SIG-M5 (cell line): ENCODE measurements around the gene UNC13D.

Source experiments
- DNase-seq: peaks from one replicate; lab custom pipeline; 2025; lab: John Stamatoyannopoulos, UW

UNC13D gene

DNA sequence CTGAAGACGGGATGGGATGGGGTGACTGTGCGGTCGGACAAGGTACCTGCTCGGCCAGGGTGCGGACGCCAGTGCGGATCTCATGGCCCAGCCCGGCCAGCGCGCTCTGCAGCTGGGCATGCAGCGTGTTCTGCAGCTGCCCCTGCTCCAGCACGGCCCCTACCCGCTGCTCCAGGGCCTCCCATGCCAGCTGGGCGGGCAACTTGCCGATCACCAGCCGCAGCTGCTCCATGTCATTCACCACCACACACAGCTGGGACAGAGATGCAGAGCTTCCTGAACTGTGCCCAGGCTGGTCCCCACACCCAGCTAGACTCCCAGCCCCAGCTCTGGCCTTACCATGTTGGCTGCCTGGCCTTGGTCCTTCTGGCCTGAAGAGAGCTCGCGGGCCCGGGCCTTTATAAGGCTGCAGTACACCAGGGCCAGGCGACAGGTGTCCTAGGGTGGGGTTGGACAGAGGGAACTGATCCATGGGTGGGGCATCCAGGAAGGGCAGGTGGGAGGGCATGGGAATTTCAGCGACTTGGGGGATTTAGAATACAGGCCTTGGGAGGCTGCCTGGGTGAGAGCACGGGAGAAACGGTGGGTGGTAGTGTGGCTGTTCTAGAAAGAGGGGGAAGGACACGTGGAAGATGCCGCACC lies 9.8 kb downstream of the UNC13D start:
- no peak for DNase-seq

DNA sequence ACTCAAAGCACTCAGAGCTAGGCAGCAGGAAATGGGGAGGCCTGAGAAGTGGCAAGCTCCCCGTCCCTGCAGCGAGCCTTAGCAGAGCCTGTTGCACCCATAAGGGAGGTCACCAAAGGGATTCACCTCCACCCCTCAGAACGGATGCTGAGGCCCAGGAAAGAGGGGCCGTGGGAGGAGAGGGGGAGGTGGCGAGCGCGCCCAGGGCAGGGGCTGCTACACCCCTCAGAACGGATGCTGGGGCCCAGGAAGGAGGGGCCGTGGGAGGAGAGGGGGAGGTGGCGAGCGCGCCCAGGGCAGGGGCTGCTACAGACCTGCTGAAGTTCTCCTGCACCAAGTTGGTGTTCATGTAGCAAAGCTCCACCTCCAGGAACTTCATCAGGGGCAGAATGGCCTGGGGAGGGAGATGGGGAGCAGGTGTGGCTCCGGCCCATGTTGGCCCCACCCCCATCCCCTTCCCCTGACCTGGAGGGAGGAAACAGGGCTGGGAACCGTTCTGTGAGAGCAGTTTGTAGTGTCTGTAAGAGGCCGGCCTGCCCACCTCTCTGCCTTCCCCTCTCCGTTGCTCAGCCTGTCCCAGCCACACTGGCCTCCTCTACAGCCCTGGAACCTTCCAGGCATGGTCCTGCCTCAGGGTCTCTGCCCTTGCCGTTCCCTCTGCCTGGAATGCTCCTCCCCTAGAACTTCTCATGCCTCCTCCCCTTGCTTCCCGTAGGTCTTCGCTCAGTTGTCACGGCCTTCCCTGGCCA lies 11.4 kb downstream of the UNC13D start:
- DNase-seq, result no peak

DNA sequence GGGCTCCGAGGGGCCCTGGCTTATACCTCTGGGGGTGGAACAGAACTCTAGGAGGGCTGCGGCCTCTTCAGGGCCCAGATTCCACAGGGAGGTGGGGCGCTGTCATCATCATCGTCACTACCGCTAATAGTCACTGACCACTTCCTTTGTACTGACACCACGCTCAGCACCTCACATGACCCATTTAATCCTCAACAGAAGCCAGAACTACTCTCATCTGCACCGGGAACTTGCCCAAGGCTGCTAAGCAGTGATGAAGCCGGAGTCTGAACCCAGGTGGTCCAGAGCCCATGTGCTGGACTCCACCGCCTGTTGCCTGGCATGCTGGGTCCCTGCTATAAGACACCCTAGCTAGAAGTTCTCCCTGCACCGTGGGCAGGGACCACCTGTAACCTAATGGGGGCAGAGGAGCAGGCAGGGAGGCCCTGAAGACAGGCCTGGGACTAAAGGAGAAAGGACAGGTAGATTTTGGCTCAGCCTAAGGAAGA lies 12.0 kb downstream of the UNC13D start:
- no peak for DNase-seq

DNA sequence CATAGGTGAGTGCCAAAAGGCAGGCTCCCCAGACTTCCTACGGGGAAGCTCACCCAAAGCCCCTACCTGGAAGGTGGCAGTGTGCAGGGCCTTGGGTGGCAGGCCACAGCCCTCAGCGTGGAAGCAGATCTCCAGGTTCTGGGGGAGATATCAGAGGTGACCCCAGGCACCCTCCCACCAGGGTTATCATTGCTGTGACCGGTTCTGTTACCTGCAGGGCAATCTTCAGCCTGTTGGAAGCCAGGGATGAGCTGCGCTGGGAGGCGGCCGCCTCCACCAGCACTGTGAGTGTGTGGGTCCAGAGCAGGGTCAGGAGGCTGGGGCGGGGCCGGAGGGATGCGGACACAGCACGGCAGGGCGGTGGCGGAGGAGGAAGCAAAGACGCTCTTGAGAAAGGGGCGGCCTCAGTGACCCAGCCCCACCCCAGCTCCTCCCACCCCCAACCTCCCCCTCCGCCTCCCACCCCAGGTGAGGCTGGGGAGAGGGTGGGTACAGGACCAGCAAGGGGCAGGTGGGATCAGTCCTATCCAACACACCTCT lies 13.1 kb downstream of the UNC13D start:
- DNase-seq, result no peak

DNA sequence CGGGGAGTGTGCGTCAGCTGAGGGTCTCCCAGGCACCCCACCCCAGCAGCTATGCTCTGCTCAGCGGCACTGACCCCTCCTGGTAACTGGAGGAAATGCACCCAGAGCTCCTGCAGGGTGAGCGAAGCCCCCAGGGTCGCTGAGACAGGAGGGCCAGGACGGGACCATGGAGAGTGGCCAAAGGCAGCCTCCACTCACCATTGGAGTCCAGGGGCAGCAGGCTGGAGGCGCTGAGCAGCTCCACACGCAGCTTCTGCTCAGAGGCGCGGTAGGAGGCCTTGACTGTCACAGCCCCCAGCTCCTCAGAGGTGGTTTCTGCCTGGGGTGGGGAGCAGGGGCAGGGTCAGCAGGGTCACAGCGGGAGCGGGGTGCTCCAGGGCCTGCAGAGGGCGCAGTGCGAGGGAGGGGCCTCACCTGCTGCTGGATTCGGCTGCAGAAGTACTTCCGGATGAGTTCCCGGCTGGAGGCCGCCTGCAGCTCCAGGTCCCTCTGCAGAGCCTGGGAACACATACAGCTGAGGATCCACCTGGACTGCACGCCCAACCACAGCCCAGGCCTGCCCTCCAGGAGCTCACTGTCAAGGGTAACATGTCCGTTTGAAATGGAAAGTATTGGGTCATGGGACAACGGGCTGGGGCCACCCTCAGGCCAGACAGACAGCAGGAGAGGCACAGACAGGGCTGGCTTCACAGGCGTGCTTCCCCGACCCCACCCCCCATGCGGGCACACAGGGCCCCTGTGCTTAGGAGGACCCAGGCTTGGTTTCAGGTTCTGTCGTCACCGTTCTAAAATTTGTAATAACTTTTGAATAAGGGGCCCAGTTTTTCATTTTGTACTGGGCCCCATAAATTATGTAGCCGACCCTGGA lies 13.8 kb downstream of the UNC13D start:
- no peak for DNase-seq

DNA sequence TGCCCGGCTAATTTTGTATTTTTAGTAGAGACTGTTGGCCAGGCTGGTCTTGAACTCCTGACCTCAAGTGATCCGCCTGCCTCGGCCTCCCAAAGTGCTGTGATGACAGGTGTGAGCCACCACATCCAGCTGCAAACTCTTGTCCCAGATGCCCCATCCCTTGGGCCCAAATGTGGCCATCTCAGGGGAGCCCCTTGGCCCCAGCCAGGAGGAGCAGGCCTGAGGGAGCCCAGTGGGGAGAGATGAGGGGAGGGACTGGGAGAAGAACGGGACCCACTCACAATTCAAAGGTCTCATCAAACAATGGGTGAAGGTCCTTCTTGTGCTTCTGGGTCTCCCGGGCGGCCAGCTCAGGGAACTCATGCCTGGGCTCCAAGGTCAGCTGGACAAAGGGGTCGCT lies 14.5 kb downstream of the UNC13D start:
- no peak for DNase-seq

DNA sequence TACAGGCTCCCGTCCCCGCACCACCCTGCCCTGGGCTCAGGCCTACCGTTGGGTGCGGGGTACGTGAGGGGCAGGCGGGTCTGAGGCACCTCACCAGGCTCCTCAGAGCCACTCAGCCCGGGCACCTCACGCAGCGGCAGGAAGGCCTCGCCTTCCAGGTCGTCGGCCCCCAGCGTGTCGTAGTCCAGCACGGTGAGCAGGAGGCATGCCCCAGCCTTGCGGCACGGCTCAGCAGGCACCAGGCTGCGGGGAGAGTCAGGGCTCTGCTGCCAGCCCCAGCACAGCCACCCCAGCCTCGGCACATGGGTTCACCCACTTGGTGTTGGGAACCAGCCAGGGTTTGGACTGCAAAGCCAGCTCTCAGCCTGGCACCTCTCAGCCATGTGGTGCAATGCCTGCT lies 15.5 kb downstream of the UNC13D start:
- DNase-seq, result no peak

DNA sequence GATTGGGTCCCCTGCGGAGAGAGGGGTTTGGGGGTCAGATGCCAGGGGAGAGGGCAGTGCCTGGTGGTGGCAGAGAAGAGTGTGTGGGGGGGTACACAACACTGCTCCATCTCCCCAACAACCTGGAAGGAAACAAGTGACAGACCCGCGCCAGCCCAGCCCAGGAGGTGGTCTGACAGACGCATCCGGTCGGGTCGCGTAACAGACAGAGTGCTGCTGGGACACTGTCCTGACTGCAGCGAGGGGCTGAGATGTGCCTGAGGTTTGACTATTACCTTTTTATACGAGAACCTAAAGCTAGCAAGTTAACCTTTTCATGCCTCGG lies 16.2 kb downstream of the UNC13D start:
- DNase-seq, result no peak

DNA sequence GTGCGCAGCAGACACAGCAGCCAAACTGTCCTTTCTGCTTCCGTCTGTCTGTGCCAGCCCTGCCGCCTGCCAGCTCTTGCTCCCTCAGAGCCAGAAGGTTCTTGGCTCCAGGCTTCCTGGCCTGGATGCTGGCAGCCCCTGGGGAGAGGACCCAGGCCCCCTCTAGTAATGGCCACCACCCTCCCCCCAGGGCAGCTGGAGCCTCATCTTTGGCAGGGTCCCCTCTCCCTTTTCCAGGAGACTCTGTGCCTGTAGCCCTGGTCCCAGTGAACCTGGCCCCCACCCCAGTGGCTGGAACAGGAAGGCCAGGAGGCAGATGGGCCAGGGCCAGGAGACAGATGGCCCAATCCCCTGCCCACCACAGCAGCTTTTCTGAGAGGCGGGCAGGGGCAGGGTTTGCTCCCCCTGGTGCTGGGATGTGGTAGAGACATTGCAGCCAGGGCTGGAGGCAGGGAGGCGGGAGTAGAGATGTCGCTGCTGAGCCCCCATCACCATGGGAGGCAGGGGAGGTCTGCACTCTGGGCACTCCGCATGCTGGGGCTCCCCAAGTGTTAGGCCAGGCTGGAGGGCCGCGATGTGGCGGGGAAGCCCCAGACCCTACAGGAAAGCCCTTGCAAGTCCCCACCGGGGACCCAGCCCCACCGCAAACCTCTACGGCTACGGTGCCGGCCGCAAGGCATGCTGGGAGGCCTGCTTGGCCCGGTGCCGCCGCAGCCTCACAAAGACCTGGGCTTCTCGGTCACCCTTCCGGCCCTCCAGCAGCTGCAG lies 16.7 kb downstream of the UNC13D start:
- DNase-seq, result no peak

DNA sequence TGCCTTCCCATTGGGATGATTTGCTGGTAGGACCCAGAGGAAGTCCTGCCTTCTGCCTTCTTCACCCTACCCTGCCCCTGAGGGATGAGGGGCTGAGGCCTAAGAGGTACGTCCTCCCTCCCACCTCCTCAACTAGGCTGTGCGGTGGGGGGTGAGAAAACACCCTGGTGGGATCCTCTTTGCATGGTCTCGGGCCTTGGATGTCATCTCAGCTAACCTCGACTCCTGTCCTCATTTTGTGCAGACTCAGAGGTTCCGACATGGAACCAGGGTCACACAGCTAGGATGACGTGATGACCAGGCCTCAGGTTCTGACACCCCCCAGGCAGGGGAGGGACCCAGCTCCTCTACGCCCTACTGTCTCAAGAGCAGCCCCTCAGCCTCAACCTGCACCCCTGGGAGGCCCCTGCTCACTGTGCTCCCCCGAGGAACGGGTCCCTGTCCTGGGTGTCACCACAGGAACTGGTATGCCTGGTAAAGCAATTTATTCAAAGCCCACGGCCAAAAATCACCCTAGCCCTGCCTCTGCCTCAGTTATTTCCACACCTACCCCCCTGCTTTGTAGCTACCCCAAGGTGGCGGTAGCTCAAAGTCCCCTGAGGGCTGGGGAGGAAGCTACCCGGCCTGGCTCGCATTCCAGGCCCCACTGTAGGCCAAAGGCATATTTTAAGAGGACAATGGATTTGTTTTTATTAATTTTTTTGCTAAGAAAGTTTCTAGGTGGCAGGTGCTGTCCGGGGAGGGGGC lies 17.5 kb downstream of the UNC13D start:
- DNase-seq, result no peak

DNA sequence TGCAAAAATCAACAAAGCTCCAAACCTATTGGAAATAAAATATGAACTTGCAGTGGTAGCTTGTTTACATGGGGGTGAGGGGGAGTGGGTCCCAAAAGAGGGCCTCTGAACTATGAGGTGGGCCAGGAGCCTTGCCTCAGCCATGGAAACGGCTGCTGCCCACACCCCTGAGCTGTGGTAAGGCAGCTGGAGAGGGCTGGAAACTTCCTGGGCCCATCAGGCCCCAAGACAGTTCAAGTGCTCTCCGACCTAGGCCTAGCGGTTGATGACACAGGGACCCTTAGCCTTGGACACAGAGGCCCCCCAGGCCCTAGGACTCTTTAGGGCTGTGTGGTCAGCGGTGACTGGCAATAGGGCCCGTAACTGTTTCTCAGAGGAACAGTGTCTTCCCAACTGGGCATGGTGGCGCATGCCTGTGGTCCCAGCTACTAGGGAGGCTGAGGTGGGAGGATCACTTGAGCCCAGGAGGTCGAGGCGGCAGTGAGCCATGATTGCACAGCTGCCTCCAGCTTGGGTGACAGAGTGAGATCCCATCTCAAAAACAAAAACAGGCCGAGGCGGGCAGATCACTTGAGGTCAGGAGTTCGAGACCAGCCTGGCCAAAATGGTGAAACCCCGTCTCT lies 18.3 kb downstream of the UNC13D start:
- DNase-seq, result no peak

DNA sequence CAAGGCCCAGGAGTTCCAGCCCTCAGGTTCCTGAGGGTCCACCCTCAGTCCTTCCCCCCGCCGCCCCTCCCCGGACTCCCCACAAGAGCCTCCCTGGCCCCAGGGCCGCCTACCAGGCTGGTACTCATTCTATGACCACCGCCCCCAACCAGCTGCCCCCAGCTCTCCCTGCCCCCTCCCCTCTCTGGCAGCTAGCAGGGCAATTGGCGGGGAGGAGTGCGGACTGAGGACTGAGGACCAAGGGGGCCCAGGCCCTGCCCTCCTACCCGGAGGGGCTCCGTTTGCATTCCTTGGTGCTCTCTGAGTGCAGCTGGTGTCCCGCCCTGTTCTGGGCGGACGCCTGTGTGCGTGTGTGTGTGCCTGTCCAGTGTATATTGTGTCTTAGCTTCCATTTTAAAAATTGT lies 19.1 kb downstream of the UNC13D start:
- DNase-seq, result no peak

DNA sequence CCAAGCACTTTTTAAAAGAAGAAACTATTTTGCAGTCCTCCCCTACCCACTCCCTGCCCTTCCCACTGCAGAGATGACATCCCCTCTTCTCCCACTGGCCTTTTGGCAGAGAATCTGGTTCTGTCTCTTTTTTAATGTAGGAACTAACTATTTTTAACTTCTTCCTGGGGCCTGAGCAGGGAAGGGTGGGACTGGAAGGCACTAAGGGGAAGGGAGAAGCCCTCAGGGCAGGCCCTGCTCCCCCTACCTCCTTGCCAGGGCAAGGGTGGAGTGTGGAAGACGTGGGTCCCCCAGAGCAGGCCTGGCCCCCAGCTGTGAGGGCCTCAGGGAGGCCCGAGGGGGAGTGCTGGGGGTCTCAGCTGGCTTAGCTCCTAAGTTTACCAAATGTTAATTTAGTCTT lies 19.5 kb downstream of the UNC13D start:
- DNase-seq, result no peak

DNA sequence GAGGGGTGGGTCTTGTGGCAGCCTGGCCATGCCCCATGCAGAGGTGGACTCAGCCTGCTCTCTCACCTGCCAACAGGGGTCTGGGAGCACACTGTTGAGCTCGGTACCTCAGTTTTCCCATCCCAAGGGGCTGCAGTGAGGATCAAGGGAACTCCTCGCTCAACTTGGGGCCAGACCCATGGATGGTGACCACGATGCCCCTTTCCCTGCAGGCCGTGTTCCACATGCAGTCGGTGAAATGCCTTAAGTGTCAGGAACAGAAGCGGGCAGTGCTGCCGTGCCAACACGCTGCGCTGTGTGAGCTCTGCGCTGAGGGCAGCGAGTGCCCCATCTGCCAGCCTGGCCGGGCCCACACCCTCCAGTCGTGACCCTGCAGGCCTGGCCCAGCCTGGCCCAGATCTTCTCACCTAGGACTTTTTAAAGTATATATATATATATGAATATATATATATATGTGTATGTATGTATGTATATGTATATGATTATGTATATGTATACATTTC lies 20.1 kb downstream of the UNC13D start:
- DNase-seq, result no peak

DNA sequence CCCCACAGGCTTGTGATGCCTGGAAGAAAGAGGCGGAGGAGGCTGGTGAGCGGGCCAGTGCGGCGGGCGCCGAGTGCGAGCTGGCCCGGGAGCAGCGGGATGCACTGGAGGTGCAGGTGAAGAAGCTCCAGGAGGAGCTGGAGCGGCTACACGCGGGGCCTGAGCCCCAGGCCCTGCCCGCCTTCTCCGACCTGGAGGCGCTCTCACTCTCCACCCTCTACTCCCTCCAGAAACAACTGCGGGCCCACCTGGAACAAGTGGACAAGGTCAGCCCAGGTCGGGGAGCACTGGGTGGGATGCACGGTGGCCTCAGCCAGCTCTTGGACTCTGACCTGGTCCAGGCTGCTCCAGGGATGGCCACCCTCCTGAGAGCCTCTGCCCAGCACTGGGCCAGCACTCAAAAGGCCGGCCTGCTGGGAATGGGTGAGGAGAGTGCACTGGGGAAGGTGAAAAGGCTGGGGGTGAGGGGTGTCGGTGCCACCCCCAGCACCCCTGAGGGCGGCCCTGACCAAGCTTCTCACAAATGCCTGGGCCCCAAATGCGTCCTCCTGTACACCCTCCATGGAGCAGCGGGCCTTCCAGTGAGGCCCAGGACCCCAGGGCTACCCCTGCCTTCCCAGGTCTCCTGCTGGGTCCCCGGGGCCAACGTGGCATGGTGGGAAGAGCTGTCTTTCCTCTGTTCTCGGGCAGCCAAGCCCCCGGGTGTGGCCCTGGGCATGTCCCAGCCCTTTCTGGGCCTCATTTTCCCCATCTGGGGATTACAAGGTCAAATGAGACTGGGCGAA lies 20.8 kb downstream of the UNC13D start:
- DNase-seq, result no peak

DNA sequence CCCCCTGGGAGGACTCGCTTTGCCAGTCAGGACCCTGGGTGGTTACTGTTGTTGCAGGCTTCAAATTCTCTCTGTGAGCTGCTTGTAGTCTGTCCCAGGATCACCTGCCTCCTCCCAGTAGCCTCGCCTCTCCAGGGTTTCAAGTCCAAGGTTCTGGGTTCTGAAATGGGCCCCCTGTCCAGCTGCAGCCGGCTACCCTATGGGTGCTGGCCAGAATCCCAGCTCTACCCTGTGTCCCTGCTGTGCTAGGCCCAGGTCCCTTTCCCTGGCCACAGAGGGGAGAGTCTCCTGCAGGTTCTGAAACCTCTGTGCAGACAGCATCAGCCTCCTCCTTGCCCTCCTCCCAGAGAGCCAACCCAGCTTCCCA lies 21.4 kb downstream of the UNC13D start:
- no peak for DNase-seq

DNA sequence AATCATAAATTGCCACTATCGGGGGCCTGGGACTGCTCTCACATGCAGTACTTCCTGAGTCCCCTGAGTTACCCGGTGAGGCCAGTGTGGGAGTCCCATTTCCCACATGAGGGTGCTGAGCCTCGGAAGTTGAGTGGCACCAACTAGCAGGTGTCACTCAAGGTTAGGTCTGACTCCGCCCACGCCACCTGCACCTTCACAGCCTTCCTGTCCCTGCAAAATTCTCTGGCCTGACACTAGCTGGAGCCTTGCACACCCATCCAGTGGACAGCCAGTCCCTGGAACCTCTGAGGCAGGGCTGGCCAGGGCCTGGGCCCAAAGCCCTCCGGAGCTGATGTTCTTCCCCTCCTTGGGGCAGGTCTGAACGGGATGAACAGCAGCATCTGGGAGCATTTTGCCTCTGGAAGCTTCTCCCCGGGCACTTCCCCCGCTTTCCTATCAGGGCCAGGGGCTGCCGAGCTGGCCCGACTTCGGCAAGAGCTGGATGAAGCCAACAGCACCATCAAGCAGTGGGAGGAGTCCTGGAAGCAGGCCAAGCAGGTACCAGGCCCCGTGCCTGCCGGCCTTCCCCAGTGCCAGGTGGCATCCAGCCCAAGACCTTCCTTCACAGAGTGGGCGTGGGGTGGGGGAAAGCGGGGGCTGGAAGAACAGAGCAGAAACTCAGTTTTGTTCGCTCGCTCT lies 21.9 kb downstream of the UNC13D start:
- DNase-seq, result no peak

DNA sequence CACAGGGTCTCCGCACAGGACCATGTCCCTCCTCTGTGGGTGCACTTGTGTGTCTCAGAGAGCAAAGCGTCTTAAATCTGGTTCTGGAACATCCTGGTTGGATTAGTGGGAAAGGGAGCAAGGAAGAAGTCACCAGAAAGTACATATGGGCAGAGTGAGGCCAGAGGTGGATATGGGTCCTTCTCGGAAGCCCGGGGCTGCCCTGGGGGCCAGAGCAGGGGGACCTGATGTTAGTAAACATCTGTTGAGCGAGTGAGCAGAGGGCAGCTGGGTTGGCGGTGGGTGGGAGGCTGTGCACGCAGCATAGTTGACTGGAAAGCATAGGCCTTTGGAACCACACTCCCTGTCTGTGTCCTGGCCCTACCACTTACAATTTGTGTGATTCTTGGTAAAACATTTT lies 22.7 kb downstream of the UNC13D start:
- no peak for DNase-seq
